Activated T-helper 9 cell treated with anti-CD3 and anti-CD28 coated beads, Interleukin-2, amount 50 U/mL, for 16 hours (primary cell): ENCODE data around the gene OSMR.
"Not testable (repeated sequence)": the region's sequence is repeated elsewhere in the genome, so short reads cannot be mapped to it uniquely, and the experiment has no call there.

Experiments used
- DNase-seq: peaks from one replicate; pipeline ENCODE4 v3.0.0-alpha.2; 2020; ENCODE audit warnings: low read depth

The OSMR gene

GRCh38 chr5:38831117-38831516, 14.7 kb upstream of the OSMR start:
- no peak for DNase-seq

GRCh38 chr5:38831909-38832308, 13.9 kb upstream of the OSMR start:
- no peak for DNase-seq

GRCh38 chr5:38832810-38833209, 13.0 kb upstream of the OSMR start:
- DNase-seq = no peak

GRCh38 chr5:38835887-38836286, 9.9 kb upstream of the OSMR start:
- no peak for DNase-seq

GRCh38 chr5:38837416-38837815, 8.4 kb upstream of the OSMR start:
- no peak for DNase-seq

GRCh38 chr5:38837932-38838331, 7.9 kb upstream of the OSMR start:
- no peak for DNase-seq

- no peak for DNase-seq
Observed at GRCh38 chr5:38843665-38844064, 2.1 kb upstream of the OSMR start.

- DNase-seq = no peak
Observed at GRCh38 chr5:38846379-38847011, 683 bp downstream of the OSMR start.

GRCh38 chr5:38847559-38848347, 1.9 kb downstream of the OSMR start:
- DNase-seq = no peak

- no peak for DNase-seq
Observed at GRCh38 chr5:38848637-38849036, 2.8 kb downstream of the OSMR start.

GRCh38 chr5:38851640-38852039, 5.8 kb downstream of the OSMR start:
- not testable (repeated sequence) for DNase-seq

- DNase-seq = no peak
Observed at GRCh38 chr5:38853753-38854470, 8.1 kb downstream of the OSMR start.

GRCh38 chr5:38854907-38855306, 9.1 kb downstream of the OSMR start:
- no peak for DNase-seq

- DNase-seq = no peak
Observed at GRCh38 chr5:38856660-38857059, 10.8 kb downstream of the OSMR start.

GRCh38 chr5:38858839-38859238, 13.0 kb downstream of the OSMR start:
- no peak for DNase-seq

GRCh38 chr5:38861986-38862770, 16.4 kb downstream of the OSMR start:
- DNase-seq = not testable (repeated sequence)

- no peak for DNase-seq
Observed at GRCh38 chr5:38866362-38867031, 20.7 kb downstream of the OSMR start.

- DNase-seq = no peak
Observed at GRCh38 chr5:38867032-38867398, 21.2 kb downstream of the OSMR start.

GRCh38 chr5:38867416-38867815, 21.6 kb downstream of the OSMR start:
- no peak for DNase-seq

- no peak for DNase-seq
Observed at GRCh38 chr5:38870595-38870994, 24.8 kb downstream of the OSMR start.

GRCh38 chr5:38871058-38871605, 25.3 kb downstream of the OSMR start:
- DNase-seq = no peak
